Left ventricle myocardium inferior (tissue), 1 donor: ENCODE measurements around the gene CMC1. TPM values are rescaled to one million over a fixed set of nuclear protein-coding genes. Genes with fewer than 3 reads are reported as not detected.

ENCODE experiments used
- DNase-seq: peaks from one replicate; pipeline ENCODE4 v3.0.0-alpha.2; 2020
- H3K27ac ChIP-seq: fragments of 200-600 bp; replicated peaks from 2 replicates; pipeline ENCODE4 v1.8.0; 2021
- H3K27me3 ChIP-seq: fragments of 200-600 bp; 2 replicates; pipeline ENCODE4 v1.8.0; 2021; ENCODE audit warnings: low read depth
- H3K36me3 ChIP-seq: fragments of 200-600 bp; 2 replicates; pipeline ENCODE4 v1.8.0; 2021
- H3K4me1 ChIP-seq: fragments of 200-600 bp; 2 replicates; pipeline ENCODE4 v1.8.0; 2021
- H3K4me3 ChIP-seq: fragments of 200-600 bp; 2 replicates; pipeline ENCODE4 v1.8.0; 2021; ENCODE audit warnings: mild to moderate bottlenecking, moderate library complexity
- H3K9me3 ChIP-seq: fragments of 200-600 bp; replicated peaks from 2 replicates; pipeline ENCODE4 v1.8.0; 2021
- CTCF ChIP-seq: fragments of 200-600 bp; IDR thresholded peaks from 2 replicates; pipeline ENCODE4 v1.8.0; 2021; ENCODE audit warnings: antibody characterized with exemption, mild to moderate bottlenecking, borderline replicate concordance
- intact Hi-C: fragments of 100-400 bp; cut with micrococcal nuclease; formaldehyde crosslinking; loops from one replicate; pipeline ENCODE4 v1.11.0; 2022
- total RNA-seq: library from RNA; stranded (reverse); fragmentation: NEBNext Ultra II Directional; extraction: Animal tissue kit (Norgen Biotek cat#: 25700); gene quantifications from one replicate; pipeline ENCODE4 v1.2.1, GENCODE V29; 2021
- donor health status: DM: no; HTN: yes; CAD: no; lungs with severe emphysema.

CMC1 gene
- total RNA-seq, 1 donor from 2014 or later, result 41.0 TPM

- no peak overlapping the region for H3K4me3 ChIP-seq
- H3K9me3 ChIP-seq, result no peaks in the 10 kb centered on the region
- no peaks in the 10 kb centered on the region for H3K36me3 ChIP-seq
- no peak overlapping the region for H3K27ac ChIP-seq
- no peaks in the 10 kb centered on the region for H3K27me3 ChIP-seq
- intact Hi-C loops, result no loop called here
- H3K4me1 ChIP-seq, result peaks cover 28% of the 10 kb centered on the region
- TF ChIP-seq CTCF, result no peak
- no peak for DNase-seq
Measured at GRCh38 chr3:28250999-28251398, 9.6 kb downstream of the CMC1 start.

GRCh38 chr3:28252001-28252431 lies 10.6 kb downstream of the CMC1 start:
- Histone ChIP-seq H3K4me3 (no peak overlapping the region), H3K9me3 (no peaks in the 10 kb centered on the region), H3K4me1 (peaks cover 18% of the 10 kb centered on the region), H3K27ac (no peak overlapping the region), H3K36me3 (no peaks in the 10 kb centered on the region), H3K27me3 (no peaks in the 10 kb centered on the region)
- DNase-seq, result no peak
- intact Hi-C loops, result no loop called here
- TF ChIP-seq CTCF, result no peak

- Histone ChIP-seq H3K9me3 (no peaks in the 10 kb centered on the region), H3K4me3 (no peak overlapping the region)
- intact Hi-C loops, result no loop called here
Measured at GRCh38 chr3:28253040-28253715, 11.8 kb downstream of the CMC1 start.

GRCh38 chr3:28262001-28262400 lies 20.6 kb downstream of the CMC1 start:
- no peak for DNase-seq
- no peak for TF ChIP-seq CTCF

More at GRCh38 chr3:28253040-28253715, 11.8 kb downstream of the CMC1 start:
- Histone ChIP-seq H3K27me3 (no peaks in the 10 kb centered on the region), H3K36me3 (no peaks in the 10 kb centered on the region), H3K4me1 (peaks cover 10% of the 10 kb centered on the region), H3K27ac (no peak overlapping the region)
- no peak for DNase-seq
- TF ChIP-seq CTCF, result no peak

GRCh38 chr3:28265641-28266040 lies 24.2 kb downstream of the CMC1 start:
- no peak for TF ChIP-seq CTCF
- Histone ChIP-seq H3K4me3 (no peak overlapping the region), H3K27me3 (no peaks in the 10 kb centered on the region), H3K27ac (no peak overlapping the region), H3K36me3 (peaks cover 30% of the 10 kb centered on the region), H3K9me3 (peaks cover 6% of the 10 kb centered on the region), H3K4me1 (peaks cover 16% of the 10 kb centered on the region)
- intact Hi-C loops, result no loop called here
- no peak for DNase-seq

More at GRCh38 chr3:28262001-28262400, 20.6 kb downstream of the CMC1 start:
- peaks cover 4% of the 10 kb centered on the region for H3K4me1 ChIP-seq
- no peaks in the 10 kb centered on the region for H3K9me3 ChIP-seq
- intact Hi-C loops, result no loop called here
- no peaks in the 10 kb centered on the region for H3K27me3 ChIP-seq
- H3K27ac ChIP-seq, result no peak overlapping the region
- H3K36me3 ChIP-seq, result peaks cover 19% of the 10 kb centered on the region
- H3K4me3 ChIP-seq, result no peak overlapping the region
